BLaER1 (cell line): ENCODE data around the gene ATG7.

ENCODE experiments used
- H3K27ac ChIP-seq: shearing (Covaris generic); formaldehyde crosslinking; 2 replicates; pipeline ENCODE4 v1.8.1; 2022
- H3K27me3 ChIP-seq: shearing (Covaris generic); formaldehyde crosslinking; 2 replicates; pipeline ENCODE4 v1.8.1; 2022
- H3K36me3 ChIP-seq: shearing (Covaris generic); formaldehyde crosslinking; 2 replicates; pipeline ENCODE4 v1.8.1; 2022
- H3K4me1 ChIP-seq: shearing (Covaris generic); formaldehyde crosslinking; 2 replicates; pipeline ENCODE4 v1.8.1; 2022
- H3K4me2 ChIP-seq: shearing (Covaris generic); formaldehyde crosslinking; 2 replicates; pipeline ENCODE4 v1.8.1; 2022
- H3K4me3 ChIP-seq: shearing (Covaris generic); formaldehyde crosslinking; 2 replicates; pipeline ENCODE4 v1.8.1; 2022
- H3K9ac ChIP-seq: shearing (Covaris generic); formaldehyde crosslinking; 2 replicates; pipeline ENCODE4 v1.8.1; 2022
- H3K9me3 ChIP-seq: shearing (Covaris generic); formaldehyde crosslinking; 2 replicates; pipeline ENCODE4 v1.8.1; 2022
- H4K20me1 ChIP-seq: shearing (Covaris generic); formaldehyde crosslinking; 2 replicates; pipeline ENCODE4 v1.8.1; 2022
- Cebpa-rat ChIP-seq: shearing (Covaris generic); IDR thresholded peaks from 2 replicates; pipeline ENCODE4 v1.8.1; 2022

The ATG7 gene

DNA sequence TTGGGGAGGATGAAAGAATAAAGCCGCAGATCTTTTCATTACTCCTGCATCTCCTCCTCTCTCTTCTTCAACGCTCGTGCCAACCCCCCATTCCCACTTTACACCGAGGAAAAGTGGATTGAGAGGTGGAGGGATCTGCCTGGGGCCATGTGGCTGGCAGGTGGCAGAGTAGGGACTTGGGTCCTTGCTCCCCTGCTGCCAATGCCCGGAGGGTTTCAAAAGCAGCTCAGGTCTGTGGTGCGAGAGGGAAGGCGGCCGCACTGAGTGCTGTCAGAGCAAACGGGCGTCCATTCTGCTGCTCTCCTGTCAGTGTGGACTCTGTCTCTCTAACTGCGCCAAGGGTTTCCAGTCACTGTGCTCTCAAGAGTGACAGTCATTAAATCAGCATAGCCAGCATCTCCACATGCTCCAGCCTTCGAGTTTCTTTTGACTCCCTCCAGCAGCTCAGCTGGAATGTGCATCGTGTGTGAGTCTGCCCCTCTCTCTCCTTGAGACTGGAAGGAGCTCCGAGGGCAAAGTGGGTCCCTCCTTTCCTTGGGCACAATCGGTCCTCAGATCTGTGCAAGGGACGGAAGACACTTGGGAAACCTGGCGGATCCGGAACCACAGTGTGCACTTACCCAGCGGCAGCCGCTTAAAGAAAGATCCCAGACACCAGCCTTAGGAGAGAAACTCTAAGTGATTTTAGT, 302.9 kb downstream of the ATG7 start:
- Histone ChIP-seq H3K27me3 (no peaks in the 10 kb centered on the region), H3K4me1 (peaks cover 39% of the 10 kb centered on the region), H3K4me2 (no peak overlapping the region), H4K20me1 (peaks cover 100% of the 10 kb centered on the region), H3K27ac (no peak overlapping the region), H3K9me3 (no peaks in the 10 kb centered on the region), H3K9ac (no peak overlapping the region), H3K36me3 (peaks cover 66% of the 10 kb centered on the region), H3K4me3 (no peak overlapping the region)
- TF ChIP-seq Cebpa-rat = no peak

DNA sequence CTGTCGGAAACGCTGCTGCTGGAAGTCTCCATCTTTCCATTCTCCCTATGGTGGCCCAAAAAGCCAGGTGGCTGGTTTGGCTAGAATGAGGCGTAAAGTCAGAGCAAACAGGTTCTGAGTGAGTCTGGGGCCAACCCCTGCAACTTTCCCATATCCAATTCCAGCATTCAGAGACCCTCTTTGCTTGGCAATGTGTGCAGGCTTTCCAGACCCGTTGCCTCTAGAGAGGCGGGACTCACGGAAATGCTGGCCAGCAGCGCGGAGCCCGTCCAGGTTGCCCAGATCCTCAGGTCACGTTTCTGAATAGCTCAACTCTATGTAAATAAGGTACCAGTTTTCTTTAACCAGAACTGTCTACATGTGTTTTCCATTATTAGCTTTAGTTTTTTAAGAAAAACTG, 303.5 kb downstream of the ATG7 start:
- no peak overlapping the region for H3K27ac ChIP-seq
- H3K9ac ChIP-seq = no peak overlapping the region
- peaks cover 37% of the 10 kb centered on the region for H3K4me1 ChIP-seq
- peaks cover 66% of the 10 kb centered on the region for H3K36me3 ChIP-seq
- H3K9me3 ChIP-seq = no peaks in the 10 kb centered on the region
- no peak overlapping the region for H3K4me3 ChIP-seq
- H3K27me3 ChIP-seq = no peaks in the 10 kb centered on the region
- no peak overlapping the region for H3K4me2 ChIP-seq
- peaks cover 100% of the 10 kb centered on the region for H4K20me1 ChIP-seq
- no peak for TF ChIP-seq Cebpa-rat

- peaks cover 66% of the 10 kb centered on the region for H3K36me3 ChIP-seq
- H3K4me1 ChIP-seq = peaks cover 34% of the 10 kb centered on the region
- H3K27me3 ChIP-seq = no peaks in the 10 kb centered on the region
- peak overlapping the region; percentile 21; the same call in 1 of the 2 replicates for H3K9ac ChIP-seq
- H4K20me1 ChIP-seq = peaks cover 100% of the 10 kb centered on the region
- no peaks in the 10 kb centered on the region for H3K9me3 ChIP-seq
- H3K4me2 ChIP-seq = peak overlapping the region; percentile 63
- TF ChIP-seq Cebpa-rat = no peak
- H3K27ac ChIP-seq = peak overlapping the region; percentile 39; the same call in 1 of the 2 replicates
- no peak overlapping the region for H3K4me3 ChIP-seq
These were observed 304.3 kb downstream of the ATG7 start for GRCh38 chr3:11576453-11576852.

DNA sequence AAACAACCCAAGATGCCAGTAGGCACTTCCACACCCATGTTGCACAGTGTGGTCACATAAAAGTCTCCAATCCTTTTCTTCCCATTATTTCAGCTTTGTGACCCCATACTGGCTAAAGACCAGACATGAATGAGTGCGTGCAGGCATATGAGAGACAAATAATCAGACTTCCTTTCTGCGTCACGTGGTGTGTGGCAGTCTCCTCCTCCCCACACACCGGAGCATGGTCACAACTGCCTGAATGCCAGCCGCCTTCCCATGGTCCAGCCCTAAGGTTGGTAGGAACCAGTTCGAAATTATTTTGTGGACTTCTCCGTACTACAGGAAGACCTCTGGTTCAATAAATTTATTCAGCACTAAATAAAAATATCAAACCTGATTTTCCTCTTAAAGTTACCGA, 306.0 kb downstream of the ATG7 start:
- TF ChIP-seq Cebpa-rat = no peak
- H3K36me3 ChIP-seq = peaks cover 52% of the 10 kb centered on the region
- H3K9ac ChIP-seq = no peak overlapping the region
- no peak overlapping the region for H3K4me2 ChIP-seq
- H3K27me3 ChIP-seq = no peaks in the 10 kb centered on the region
- no peak overlapping the region for H3K4me3 ChIP-seq
- peaks cover 100% of the 10 kb centered on the region for H4K20me1 ChIP-seq
- no peak overlapping the region for H3K27ac ChIP-seq
- no peaks in the 10 kb centered on the region for H3K9me3 ChIP-seq
- H3K4me1 ChIP-seq = peaks cover 51% of the 10 kb centered on the region

GRCh38 chr3:11580645-11581044, 308.4 kb downstream of the ATG7 start:
- Histone ChIP-seq H3K9me3 (no peaks in the 10 kb centered on the region), H3K4me3 (no peak overlapping the region), H3K4me2 (no peak overlapping the region), H3K27ac (no peak overlapping the region), H3K27me3 (no peaks in the 10 kb centered on the region), H3K36me3 (peaks cover 31% of the 10 kb centered on the region), H4K20me1 (peaks cover 100% of the 10 kb centered on the region), H3K4me1 (peaks cover 74% of the 10 kb centered on the region), H3K9ac (no peak overlapping the region)
- TF ChIP-seq Cebpa-rat = no peak

DNA sequence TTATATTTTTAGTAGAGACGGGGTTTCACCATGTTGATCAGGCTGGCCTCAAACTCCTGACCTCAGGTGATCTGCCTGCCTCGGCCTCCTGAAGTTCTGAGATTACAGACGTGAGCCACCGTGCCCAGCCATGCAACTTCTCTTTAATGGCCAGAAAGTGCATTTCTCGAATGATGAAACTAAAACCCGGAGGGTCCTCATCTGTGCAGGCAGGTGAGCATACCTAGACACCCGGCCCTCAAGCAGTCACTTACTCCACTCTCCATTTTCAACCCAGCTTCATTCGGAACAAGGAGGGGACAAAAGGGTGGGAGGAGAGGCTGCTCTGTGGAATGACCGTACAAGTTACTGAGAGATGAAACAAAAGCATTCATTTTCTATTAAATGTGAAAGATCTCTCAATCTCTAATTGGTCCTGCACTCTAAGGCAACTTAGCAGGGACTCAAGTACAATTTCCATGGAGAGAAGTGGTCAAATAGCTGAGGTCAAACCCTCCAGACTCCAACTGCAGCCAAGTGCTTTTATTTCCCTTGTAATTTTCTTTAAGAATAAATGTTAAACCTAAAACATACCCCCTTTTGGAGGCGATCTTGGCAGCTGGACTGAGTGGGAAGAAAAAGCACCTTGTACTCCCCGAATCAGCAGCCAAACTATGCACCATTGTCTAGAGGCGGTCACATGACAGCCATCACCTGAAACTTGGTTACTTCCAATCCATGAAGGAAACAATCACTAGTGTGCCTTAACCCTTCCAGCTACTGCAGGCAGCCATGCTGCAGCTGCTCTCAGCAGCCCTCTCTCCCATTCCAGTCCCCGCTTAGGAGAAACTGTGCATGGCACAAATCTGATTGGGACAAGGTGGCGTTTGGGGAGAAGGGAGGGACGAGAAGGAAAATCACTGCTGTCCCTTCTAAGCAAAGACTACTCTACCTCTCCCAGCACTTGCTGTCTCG, 309.3 kb downstream of the ATG7 start:
- no peaks in the 10 kb centered on the region for H3K9me3 ChIP-seq
- peak overlapping the region; percentile 51 for H3K9ac ChIP-seq
- peaks cover 35% of the 10 kb centered on the region for H3K36me3 ChIP-seq
- no peak for TF ChIP-seq Cebpa-rat
- peaks cover 71% of the 10 kb centered on the region for H3K4me1 ChIP-seq
- peak overlapping the region; percentile 45 for H3K27ac ChIP-seq
- peak overlapping the region; percentile 43; the same call in 1 of the 2 replicates for H3K4me3 ChIP-seq
- peak overlapping the region; percentile 89 for H3K4me2 ChIP-seq
- no peaks in the 10 kb centered on the region for H3K27me3 ChIP-seq
- peaks cover 100% of the 10 kb centered on the region for H4K20me1 ChIP-seq

DNA sequence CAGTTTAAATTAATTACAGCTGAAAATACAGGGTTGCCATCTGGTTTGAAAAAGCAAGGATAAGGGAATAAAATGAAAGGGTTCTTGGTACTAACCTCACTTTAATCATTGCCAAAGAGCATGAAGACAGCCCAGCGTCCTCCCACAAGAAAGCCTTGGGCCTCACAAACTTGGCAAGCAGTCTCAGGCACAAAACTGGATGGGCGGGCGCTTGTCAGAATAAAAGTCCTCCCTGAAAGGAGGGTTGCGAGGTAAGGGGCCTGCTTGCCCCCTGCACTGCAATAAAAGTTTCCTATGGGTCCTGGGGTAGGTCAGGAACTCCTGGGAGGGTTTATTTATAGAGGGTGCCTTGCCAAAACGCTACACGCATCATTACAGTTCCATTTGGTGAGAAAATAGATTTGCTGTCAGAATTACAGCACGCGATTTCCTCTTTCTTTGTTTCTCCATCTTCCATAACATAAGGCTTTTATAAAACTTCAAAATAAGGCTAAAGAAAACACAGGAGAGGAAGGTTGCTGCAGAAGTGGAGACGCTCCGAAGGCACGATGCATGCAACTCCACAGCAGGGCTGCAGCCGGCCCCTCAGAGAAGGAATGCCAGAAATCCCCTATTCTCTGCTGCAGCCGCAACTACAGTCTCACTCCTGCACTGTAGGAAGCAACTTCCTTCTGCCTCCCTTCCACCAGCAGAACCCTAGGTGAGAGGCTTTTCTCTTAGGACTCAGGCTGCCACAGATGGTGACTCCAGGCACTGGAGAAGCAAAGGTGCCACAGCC, 310.2 kb downstream of the ATG7 start:
- H3K4me3 ChIP-seq = peak overlapping the region; percentile 43
- H3K9me3 ChIP-seq = no peaks in the 10 kb centered on the region
- H3K9ac ChIP-seq = peak overlapping the region; percentile 51
- TF ChIP-seq Cebpa-rat = no peak
- H3K4me2 ChIP-seq = peak overlapping the region; percentile 89
- H3K27me3 ChIP-seq = no peaks in the 10 kb centered on the region
- H3K36me3 ChIP-seq = peaks cover 43% of the 10 kb centered on the region
- peak overlapping the region; percentile 45 for H3K27ac ChIP-seq
- H4K20me1 ChIP-seq = peaks cover 100% of the 10 kb centered on the region
- H3K4me1 ChIP-seq = peaks cover 63% of the 10 kb centered on the region

DNA sequence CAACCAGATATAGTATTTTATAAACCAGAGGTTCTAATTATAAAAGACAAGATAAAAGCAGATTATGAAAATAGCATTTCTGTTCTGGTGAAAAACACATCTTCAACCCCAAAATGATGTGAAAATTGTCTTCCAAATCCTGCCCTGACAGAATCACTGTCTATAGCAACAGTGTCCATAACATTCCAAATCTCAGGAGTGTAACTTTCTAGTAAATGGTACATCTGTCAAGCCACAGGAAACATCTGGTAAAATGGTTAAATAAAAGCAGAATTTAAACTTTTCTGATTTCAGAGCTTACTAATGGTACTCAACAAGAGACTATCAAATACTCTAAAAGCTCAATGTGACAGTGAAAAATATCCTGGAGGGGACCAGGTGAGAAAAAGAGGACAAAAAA, 311.0 kb downstream of the ATG7 start:
- Histone ChIP-seq H3K4me2 (peak overlapping the region; percentile 89), H3K4me3 (peak overlapping the region; percentile 43; the same call in 1 of the 2 replicates), H3K36me3 (peaks cover 51% of the 10 kb centered on the region), H3K4me1 (peaks cover 54% of the 10 kb centered on the region), H4K20me1 (peaks cover 100% of the 10 kb centered on the region), H3K27me3 (no peaks in the 10 kb centered on the region), H3K27ac (0 out of 2 replicates have a peak overlapping the region, but pooled peaks have one; percentile 45), H3K9me3 (no peaks in the 10 kb centered on the region), H3K9ac (peak overlapping the region; percentile 51)
- no peak for TF ChIP-seq Cebpa-rat

DNA sequence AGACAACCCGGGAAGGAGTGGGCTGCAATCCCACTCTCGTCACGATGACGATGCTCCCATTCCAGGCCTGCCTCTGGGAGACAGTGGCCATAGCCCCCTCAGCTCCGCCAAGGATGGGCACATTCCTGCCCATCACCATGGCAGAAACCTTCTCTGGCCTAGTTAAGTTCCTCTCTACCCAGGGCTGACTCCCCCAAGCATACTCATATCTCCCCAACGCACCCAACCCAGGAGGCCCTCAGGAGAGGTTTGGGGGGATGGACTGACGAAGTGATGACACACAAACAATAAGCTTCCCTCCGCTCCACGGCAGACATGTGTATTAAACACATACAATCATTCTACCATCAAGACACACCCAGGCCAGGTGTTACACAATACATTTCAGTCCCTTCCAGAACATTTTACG, 311.4 kb downstream of the ATG7 start:
- Histone ChIP-seq H3K36me3 (peaks cover 55% of the 10 kb centered on the region), H3K4me1 (peaks cover 53% of the 10 kb centered on the region), H4K20me1 (peaks cover 100% of the 10 kb centered on the region), H3K4me2 (peak overlapping the region; percentile 89), H3K27ac (no peak overlapping the region), H3K9me3 (no peaks in the 10 kb centered on the region), H3K27me3 (no peaks in the 10 kb centered on the region), H3K9ac (no peak overlapping the region), H3K4me3 (no peak overlapping the region)
- TF ChIP-seq Cebpa-rat = no peak
